Neuronal stem cell (in vitro differentiated cells): Measurements from ENCODE around the gene TRIM38.

Experiments used
- DNase-seq: peaks from one replicate; pipeline ENCODE4 v3.0.0-alpha.2; 2013; ENCODE audit warnings: low spot score
- H2AFZ ChIP-seq: one replicate; pipeline ENCODE4 v1.6.1; 2013; ENCODE audit warnings: mild to moderate bottlenecking, low read length, inconsistent platforms
- H2AK5ac ChIP-seq: 2 replicates; pipeline ENCODE4 v1.6.1; 2013; ENCODE audit warnings: low read depth, mild to moderate bottlenecking, inconsistent platforms, low read length, moderate library complexity, mixed read lengths
- H2BK120ac ChIP-seq: 2 replicates; pipeline ENCODE4 v1.6.1; 2013; ENCODE audit warnings: low read depth, mild to moderate bottlenecking, inconsistent platforms, low read length, moderate library complexity, mixed read lengths
- H2BK12ac ChIP-seq: one replicate; pipeline ENCODE4 v1.6.1; 2013; ENCODE audit warnings: low read length, inconsistent platforms
- H2BK15ac ChIP-seq: 2 replicates; pipeline ENCODE4 v1.6.1; 2013; ENCODE audit warnings: mild to moderate bottlenecking, low read length, inconsistent platforms, mixed read lengths
- H2BK5ac ChIP-seq: one replicate; pipeline ENCODE4 v1.6.1; 2013; ENCODE audit warnings: inconsistent platforms, mild to moderate bottlenecking, low read length, moderate library complexity
- H3K14ac ChIP-seq: one replicate; pipeline ENCODE4 v1.6.1; 2013; ENCODE audit warnings: low read length, inconsistent platforms
- H3K18ac ChIP-seq: 2 replicates; pipeline ENCODE4 v1.6.1; 2013; ENCODE audit warnings: low read length, inconsistent platforms
- H3K23ac ChIP-seq: 2 replicates; pipeline ENCODE4 v1.6.1; 2013; ENCODE audit warnings: low read depth, mild to moderate bottlenecking, mixed read lengths, low read length, inconsistent platforms; ENCODE audit not compliant: poor library complexity
- H3K27ac ChIP-seq: replicated peaks from 3 replicates; pipeline ENCODE4 v1.5.1; 2013; ENCODE audit warnings: low read length, inconsistent platforms
- H3K27me3 ChIP-seq, 3 experiments: 2 replicates each; pipeline ENCODE4 v1.6.1; 2013; ENCODE audit warnings: low read length in 3 of 3, mild to moderate bottlenecking in 2 of 3, inconsistent platforms in 1 of 3, low read depth in 1 of 3, mixed read lengths in 1 of 3, moderate library complexity in 1 of 3; ENCODE audit not compliant: control insufficient read depth in 3 of 3, insufficient read depth in 3 of 3
- H3K36me3 ChIP-seq, 2 donors: replicated peaks in 1 of 2; 2 replicates each; pipeline ENCODE4 v1.6.1; 2013; ENCODE audit warnings: low read length in 2 of 2; ENCODE audit not compliant: control insufficient read depth in 2 of 2, insufficient read depth in 2 of 2
- H3K4ac ChIP-seq: 2 replicates; pipeline ENCODE4 v1.6.1; 2013; ENCODE audit warnings: inconsistent platforms, mild to moderate bottlenecking, low read length, moderate library complexity
- H3K4me1 ChIP-seq, 2 donors: 1 replicate in 1 of 2; 2 replicates in 1 of 2; pipeline ENCODE4 v1.6.1; 2013; ENCODE audit warnings: low read length in 2 of 2, low read depth in 1 of 2; ENCODE audit not compliant: control insufficient read depth in 2 of 2, insufficient read depth in 1 of 2
- H3K4me2 ChIP-seq: one replicate; pipeline ENCODE4 v1.6.1; 2013; ENCODE audit warnings: mild to moderate bottlenecking, low read length, inconsistent platforms; ENCODE audit not compliant: insufficient read depth, poor library complexity, severe bottlenecking
- H3K4me3 ChIP-seq, 2 donors: 2 replicates each; pipeline ENCODE4 v1.5.1; 2013; ENCODE audit warnings: low read length in 2 of 2, mild to moderate bottlenecking in 2 of 2, inconsistent platforms in 1 of 2, moderate library complexity in 1 of 2
- H3K79me1 ChIP-seq: one replicate; pipeline ENCODE4 v1.6.1; 2013; ENCODE audit warnings: low read depth, mild to moderate bottlenecking, inconsistent platforms, low read length, moderate library complexity
- H3K9ac ChIP-seq: one replicate; pipeline ENCODE4 v1.6.1; 2013; ENCODE audit warnings: mild to moderate bottlenecking, low read depth, low read length, inconsistent platforms; ENCODE audit not compliant: poor library complexity
- H3K9me3 ChIP-seq, 2 donors: replicated peaks in 1 of 2; 2 replicates each; pipeline versions ENCODE3 to v1.6.1; 2013; ENCODE audit warnings: low read length in 2 of 2, mild to moderate bottlenecking in 2 of 2, inconsistent platforms in 1 of 2, low read depth in 1 of 2, mixed read lengths in 1 of 2, moderate library complexity in 1 of 2; ENCODE audit not compliant: control insufficient read depth in 2 of 2, insufficient read depth in 1 of 2
- H4K8ac ChIP-seq: one replicate; pipeline ENCODE4 v1.6.1; 2013; ENCODE audit warnings: low read depth, mild to moderate bottlenecking, inconsistent platforms, low read length, moderate library complexity
- H4K91ac ChIP-seq: one replicate; pipeline ENCODE4 v1.6.1; 2013; ENCODE audit warnings: low read length, low read depth, mild to moderate bottlenecking, inconsistent platforms; ENCODE audit not compliant: poor library complexity
- WGBS, 2 donors: extraction: QIAGEN DNeasy Blood & Tissue Kit; methylation state at CpG; one replicate each; pipeline ENCODE4 v1.1.7; 2013; ENCODE audit warnings: missing lambda C conversion rate in 2 of 2, mixed read lengths in 1 of 2; ENCODE audit not compliant: insufficient read length in 2 of 2, insufficient replicate concordance in 1 of 2; ENCODE audit errors: extremely low coverage in 2 of 2; 5-methylcytosine and 5-hydroxymethylcytosine counted together

TRIM38 gene

DNA sequence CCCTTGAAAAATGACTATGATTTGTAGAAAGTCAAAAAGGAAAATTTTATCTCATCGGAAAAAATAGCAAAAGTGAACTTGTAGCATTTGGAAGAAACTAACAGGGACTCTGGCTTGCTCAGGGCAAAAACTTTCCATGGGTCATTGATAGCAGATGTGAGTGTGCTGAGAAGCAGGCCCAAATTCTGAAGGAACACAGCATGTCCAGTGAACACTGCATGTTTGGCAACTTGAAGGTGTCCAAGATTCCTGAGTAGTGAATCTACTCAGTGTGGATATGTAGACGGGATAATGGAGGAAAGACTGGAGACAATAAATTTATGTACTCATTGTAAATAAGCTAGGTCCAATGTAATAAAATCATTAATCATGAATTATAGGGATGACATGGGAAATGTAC lies 40.3 kb upstream of the TRIM38 start:
- H3K18ac ChIP-seq: no peak overlapping the region
- H3K4me1 ChIP-seq: no peaks in the 10 kb centered on the region
- no peak for DNase-seq
- no peak overlapping the region for H4K8ac ChIP-seq
- no peak overlapping the region for H2BK15ac ChIP-seq
- no peaks in the 10 kb centered on the region for H3K27me3 ChIP-seq
- no peak overlapping the region for H3K23ac ChIP-seq
- whole genome bisulfite sequencing, 2 donors: no CpG with 5 or more reads among the region's 2 CpGs
- H2BK5ac ChIP-seq: no peak overlapping the region
- H3K4me3 ChIP-seq: no peak overlapping the region
- H2BK12ac ChIP-seq: no peak overlapping the region
- H4K91ac ChIP-seq: no peak overlapping the region
- H3K9ac ChIP-seq: no peak overlapping the region
- H3K36me3 ChIP-seq: no peaks in the 10 kb centered on the region
- H3K27ac ChIP-seq: no peak overlapping the region
- H3K79me1 ChIP-seq: no peaks in the 10 kb centered on the region
- no peak overlapping the region for H2BK120ac ChIP-seq
- H2AK5ac ChIP-seq: no peak overlapping the region
- no peak overlapping the region for H3K4ac ChIP-seq
- peaks cover 0 to 1% of the 10 kb centered on the region in 2 donors for H3K9me3 ChIP-seq
- no peak overlapping the region for H3K4me2 ChIP-seq
- no peak overlapping the region for H2AFZ ChIP-seq
- no peak overlapping the region for H3K14ac ChIP-seq

DNA sequence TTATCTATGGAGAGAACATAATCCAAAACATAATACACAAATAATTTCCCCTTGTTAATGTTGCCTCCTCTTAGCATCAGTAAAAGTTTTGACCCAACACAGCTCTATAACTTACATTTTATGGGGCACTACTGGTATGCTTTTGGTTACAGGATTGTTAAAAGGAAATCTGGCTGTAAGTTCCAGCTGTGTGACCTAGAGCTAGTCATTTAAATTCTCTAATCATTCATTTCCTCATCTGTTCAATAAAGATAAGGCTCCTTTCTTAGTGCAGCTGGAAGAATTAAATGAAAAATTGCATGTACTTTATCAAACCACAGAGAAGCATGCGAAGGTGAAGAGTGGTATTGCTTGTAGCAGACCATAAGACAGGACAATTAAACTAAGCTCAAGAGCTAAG lies 36.7 kb upstream of the TRIM38 start:
- H3K4me2 ChIP-seq: no peak overlapping the region
- H3K9ac ChIP-seq: no peak overlapping the region
- H3K23ac ChIP-seq: no peak overlapping the region
- no peak overlapping the region for H3K27ac ChIP-seq
- no peak overlapping the region for H3K4me3 ChIP-seq
- no peaks in the 10 kb centered on the region for H3K4me1 ChIP-seq
- H2BK12ac ChIP-seq: no peak overlapping the region
- H3K9me3 ChIP-seq: no peaks in the 10 kb centered on the region
- H3K79me1 ChIP-seq: no peaks in the 10 kb centered on the region
- no peak overlapping the region for H2BK120ac ChIP-seq
- no peak overlapping the region for H2AFZ ChIP-seq
- no peak overlapping the region for H2BK5ac ChIP-seq
- H3K14ac ChIP-seq: no peak overlapping the region
- WGBS, 2 donors: no CpG with 5 or more reads among the region's 1 CpG
- no peak overlapping the region for H3K4ac ChIP-seq
- no peak overlapping the region for H4K8ac ChIP-seq
- no peaks in the 10 kb centered on the region for H3K27me3 ChIP-seq
- no peaks in the 10 kb centered on the region for H3K36me3 ChIP-seq
- no peak overlapping the region for H3K18ac ChIP-seq
- no peak for DNase-seq
- H2BK15ac ChIP-seq: no peak overlapping the region
- no peak overlapping the region for H2AK5ac ChIP-seq
- no peak overlapping the region for H4K91ac ChIP-seq

DNA sequence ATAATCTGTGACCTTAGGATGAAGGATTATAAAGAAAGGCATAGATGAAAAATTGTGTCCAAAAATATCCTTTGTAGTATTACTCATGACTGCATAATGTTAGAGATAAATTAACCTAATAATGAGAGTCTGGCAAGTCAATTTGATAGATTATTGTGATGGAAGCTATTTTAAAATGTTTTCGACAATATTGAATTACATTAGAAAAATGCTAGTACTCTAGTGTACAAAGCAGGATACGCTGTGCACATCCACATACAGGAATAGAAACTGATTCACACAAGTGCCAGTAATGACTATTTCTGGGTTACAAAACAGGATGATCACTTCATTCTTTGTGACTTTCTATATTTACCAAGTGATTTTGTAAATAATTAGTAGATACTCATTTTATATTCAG lies 35.4 kb upstream of the TRIM38 start:
- Histone ChIP-seq H3K4me3 (no peak overlapping the region), H3K27me3 (no peaks in the 10 kb centered on the region), H3K4ac (no peak overlapping the region), H4K8ac (no peak overlapping the region), H2BK15ac (no peak overlapping the region), H2BK5ac (no peak overlapping the region), H3K23ac (no peak overlapping the region), H3K79me1 (no peaks in the 10 kb centered on the region), H2BK12ac (no peak overlapping the region), H2AK5ac (no peak overlapping the region), H3K9ac (no peak overlapping the region), H3K4me2 (no peak overlapping the region), H3K4me1 (no peaks in the 10 kb centered on the region), H3K27ac (no peak overlapping the region), H3K36me3 (no peaks in the 10 kb centered on the region), H3K14ac (no peak overlapping the region), H2AFZ (no peak overlapping the region), H4K91ac (no peak overlapping the region), H3K18ac (no peak overlapping the region), H3K9me3 (no peaks in the 10 kb centered on the region), H2BK120ac (no peak overlapping the region)
- WGBS, 2 donors: no CpG with 5 or more reads among the region's 2 CpGs
- DNase-seq: no peak

DNA sequence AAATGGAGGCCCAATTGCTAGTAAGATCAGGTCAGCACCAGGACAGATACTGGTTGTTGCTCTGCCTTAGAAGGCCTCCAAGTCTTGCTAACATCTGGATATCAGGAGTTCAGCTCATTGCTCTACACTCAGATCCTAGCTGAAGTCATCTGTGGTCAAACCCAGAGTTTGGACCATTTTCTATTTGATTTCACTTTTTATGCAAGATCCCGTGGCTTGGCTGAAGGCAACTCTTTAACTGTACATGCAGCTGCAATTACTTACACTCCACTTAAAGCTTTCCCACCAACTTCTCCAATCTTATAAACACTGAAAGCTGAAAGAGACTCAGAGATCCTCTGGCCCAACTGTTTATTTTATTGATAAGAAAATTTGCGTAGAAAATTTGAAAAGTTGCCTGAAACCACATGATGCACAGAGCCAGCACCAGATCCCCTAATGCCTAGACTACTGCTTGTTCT lies 34.8 kb upstream of the TRIM38 start:
- Histone ChIP-seq H3K9ac (no peak overlapping the region), H3K79me1 (no peaks in the 10 kb centered on the region), H3K27me3 (no peaks in the 10 kb centered on the region), H3K36me3 (no peaks in the 10 kb centered on the region), H3K23ac (no peak overlapping the region), H3K4me1 (no peaks in the 10 kb centered on the region), H3K27ac (no peak overlapping the region), H2AFZ (no peak overlapping the region), H2BK15ac (no peak overlapping the region), H4K8ac (no peak overlapping the region), H3K4me2 (no peak overlapping the region), H2BK120ac (no peak overlapping the region), H3K9me3 (no peaks in the 10 kb centered on the region), H3K4ac (no peak overlapping the region), H2BK5ac (no peak overlapping the region), H2BK12ac (no peak overlapping the region), H3K4me3 (no peak overlapping the region), H2AK5ac (no peak overlapping the region), H4K91ac (no peak overlapping the region), H3K18ac (no peak overlapping the region), H3K14ac (no peak overlapping the region)
- no peak for DNase-seq
- no CpG with 5 or more reads among the region's 2 CpGs for WGBS, 2 donors
